ENCODE data around the gene KBTBD3.

GRCh38 chr11:106021181-106021966 is 55.8 kb downstream of the KBTBD3 start:
- TF ChIP-seq CTCF (conservative IDR thresholded peaks at IDR 0.05 in 1 of 2, IDR thresholded peaks at IDR 0.05 in 1 of 2; ENCODE audit: low read depth in 1 of 2, low read length in 2 of 2) (no peak), EZH2 (IDR thresholded peaks at IDR 0.05; ENCODE audit: low read length, missing control alignments) (no peak)
